ENCODE measurements around the gene SURF1. TPM values are rescaled to one million over a fixed set of nuclear protein-coding genes. Genes with fewer than 3 reads are reported as not detected.

The SURF1 gene
- total RNA-seq, 1 experiment from 2014 or later, result 71.7 TPM

- intact Hi-C loops (cut with micrococcal nuclease), result loop anchor here (1.0 kb wide), 1 partner anchor 45 kb away; no protein-coding TSS in a partner anchor
- POLR2A ChIA-PET, result no interaction called here
- H3K36me3 ChIP-seq (ENCODE audit: control insufficient read depth in 1 of 2, insufficient read depth in 2 of 2, low read length in 2 of 2), result peaks cover 17 to 23% of the 10 kb centered on the region in 2 experiments; a peak in 3 of 4 replicates
Observed at GRCh38 chr9:133404454-133405002, 48.2 kb upstream of the SURF1 start.

GRCh38 chr9:133403766-133404453 is 47.6 kb upstream of the SURF1 start:
- Histone ChIP-seq H3K9ac (ENCODE audit: low read length) (no peak overlapping the region), H3K79me2 (ENCODE audit: insufficient read depth, low read length) (no peaks in the 10 kb centered on the region; the same call in 1 of the 2 replicates), H3K4me1 (ENCODE audit: control insufficient read depth in 1 of 2, insufficient read depth in 2 of 2, low read length in 2 of 2) (peaks cover 0 to 5% of the 10 kb centered on the region in 2 experiments; a peak in 1 of 4 replicates), H3K4me3 (replicated peaks in 1 of 2; ENCODE audit: low read depth in 1 of 2, low read length in 2 of 2) (no peak overlapping the region), H2AFZ (ENCODE audit: low read depth, low read length, poor library complexity, severe bottlenecking) (no peak overlapping the region), H3K9me3 (ENCODE audit: control insufficient read depth in 1 of 2, insufficient read depth in 1 of 2, low read depth in 1 of 2, low read length in 2 of 2) (no peaks in the 10 kb centered on the region), H3K4me2 (ENCODE audit: low read length) (no peak overlapping the region), H3K27me3 (ENCODE audit: insufficient read depth, low read length) (no peaks in the 10 kb centered on the region), H3K27ac (ENCODE audit: low read depth, low read length) (no peak overlapping the region), H4K20me1 (ENCODE audit: insufficient read depth) (no peaks in the 10 kb centered on the region), H3K9me2 (ENCODE audit: insufficient read depth) (no peaks in the 10 kb centered on the region), H3K36me3 (ENCODE audit: control insufficient read depth in 1 of 2, insufficient read depth in 2 of 2, low read length in 2 of 2) (peaks cover 15 to 23% of the 10 kb centered on the region in 2 experiments; a peak in 3 of 4 replicates)
- ATAC-seq (peak; percentile 81), DNase-seq (ENCODE audit: low read depth, low spot score) (peak; percentile 65)
- TF ChIP-seq CTCF (IDR thresholded peaks at IDR 0.05 in 2 of 3, conservative IDR thresholded peaks at IDR 0.05 in 1 of 3; ENCODE audit: borderline replicate concordance in 1 of 3, insufficient read depth in 1 of 3, low read depth in 2 of 3, low read length in 2 of 3), result peak; percentile 89 to 96 (median 89)
- TF ChIP-seq EGR1 (IDR thresholded peaks at IDR 0.05; ENCODE audit: low read depth), result no peak
- TF ChIP-seq RAD21 (IDR thresholded peaks at IDR 0.05; ENCODE audit: low read depth), result peak; percentile 83
- intact Hi-C loops (cut with micrococcal nuclease), result loop anchor here (1.0 kb wide), 1 partner anchor 45 kb away; no protein-coding TSS in a partner anchor
- CTCF ChIA-PET, result interaction anchor here (0.7 to 2.9 kb wide), 3 partner anchors 9 to 218 kb away, joined by 3 to 14 read pairs (median 3); partner anchors contain the start of genes SURF1 and SURF2
- no TSS peak for BruUV-seq (replicated peaks)
- RAD21 ChIA-PET (ENCODE audit: low non-redundant PET in 1 of 2, low total read pairs in 2 of 2, uncharacterized antibody in 2 of 2, unreplicated experiment in 2 of 2), result no interaction called here
- POLR2A ChIA-PET, result no interaction called here

More at GRCh38 chr9:133404454-133405002, 48.2 kb upstream of the SURF1 start:
- DNase-seq (ENCODE audit: low read depth, low spot score) (no peak), ATAC-seq (no peak)
- Histone ChIP-seq H3K4me1 (ENCODE audit: control insufficient read depth in 1 of 2, insufficient read depth in 2 of 2, low read length in 2 of 2) (peaks cover 0 to 5% of the 10 kb centered on the region in 2 experiments; a peak in 1 of 4 replicates), H3K4me3 (replicated peaks in 1 of 2; ENCODE audit: low read depth in 1 of 2, low read length in 2 of 2) (no peak overlapping the region), H3K9me2 (ENCODE audit: insufficient read depth) (no peaks in the 10 kb centered on the region), H3K9me3 (ENCODE audit: control insufficient read depth in 1 of 2, insufficient read depth in 1 of 2, low read depth in 1 of 2, low read length in 2 of 2) (no peaks in the 10 kb centered on the region), H3K4me2 (ENCODE audit: low read length) (no peak overlapping the region), H3K79me2 (ENCODE audit: insufficient read depth, low read length) (no peaks in the 10 kb centered on the region; the same call in 1 of the 2 replicates), H3K27me3 (ENCODE audit: insufficient read depth, low read length) (no peaks in the 10 kb centered on the region), H2AFZ (ENCODE audit: low read depth, low read length, poor library complexity, severe bottlenecking) (no peak overlapping the region), H4K20me1 (ENCODE audit: insufficient read depth) (no peaks in the 10 kb centered on the region), H3K9ac (ENCODE audit: low read length) (no peak overlapping the region), H3K27ac (ENCODE audit: low read depth, low read length) (no peak overlapping the region)
- RAD21 ChIA-PET (ENCODE audit: low non-redundant PET in 1 of 2, low total read pairs in 2 of 2, uncharacterized antibody in 2 of 2, unreplicated experiment in 2 of 2), result no interaction called here
- TF ChIP-seq SP1 (IDR thresholded peaks at IDR 0.05; ENCODE audit: low read depth) (no peak), EZH2phosphoT487 (IDR thresholded peaks at IDR 0.05; ENCODE audit: borderline replicate concordance) (no peak), YY1 (IDR thresholded peaks at IDR 0.05; ENCODE audit: extremely low read depth, insufficient replicate concordance, low read depth, low read length) (no peak)
- BruUV-seq (replicated peaks), result no TSS peak
- CTCF ChIA-PET, result interaction anchor here (0.7 to 2.9 kb wide), 3 partner anchors 9 to 218 kb away, joined by 3 to 14 read pairs (median 3); partner anchors contain the start of genes SURF1 and SURF2

Measured in HCT116 (cell line).